Transverse colon (tissue), 3 donors: ENCODE results near the gene GPM6B.

Source experiments
- POLR2A ChIP-seq: fragments of 450-650 bp; IDR thresholded peaks from one replicate; pipeline ENCODE4 v1.6.1; 2016; ENCODE audit warnings: antibody characterized with exemption, mild to moderate bottlenecking, moderate library complexity
- TF ChIP-seq, protein P1 (sequence below), 5 experiments: fragments of 200-600 bp in 3 of 5; fragments of 450-650 bp in 2 of 5; sonication (generic) in 3 of 5; IDR thresholded peaks; 1 replicate in 2 of 5; 2 replicates in 3 of 5; pipeline ENCODE4 v1.5.1; 2016 to 2017; ENCODE audit warnings: antibody characterized with exemption in 5 of 5, inconsistent platforms in 3 of 5, mild to moderate bottlenecking in 2 of 5, moderate library complexity in 1 of 5

DNA sequence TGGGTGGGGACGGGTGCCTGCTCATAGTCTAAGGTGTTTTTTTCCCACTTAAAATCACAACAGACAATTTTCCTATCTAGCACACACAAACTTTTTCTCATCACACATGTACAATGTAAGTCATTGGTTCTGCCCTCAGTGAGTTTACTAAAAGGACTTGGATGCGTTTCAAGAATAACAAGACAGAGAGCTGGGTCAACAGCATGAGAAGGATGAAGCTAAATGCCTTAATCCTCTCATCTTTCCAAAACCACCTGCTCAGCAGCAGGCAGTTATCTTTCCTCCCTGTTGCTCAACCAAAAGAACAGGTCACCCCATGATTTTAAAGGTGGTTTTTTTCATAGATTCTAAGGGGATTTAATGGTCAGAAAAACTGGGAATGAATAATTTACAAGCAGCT lies 42.2 kb downstream of the GPM6B start:
- TF ChIP-seq, protein P1, sequence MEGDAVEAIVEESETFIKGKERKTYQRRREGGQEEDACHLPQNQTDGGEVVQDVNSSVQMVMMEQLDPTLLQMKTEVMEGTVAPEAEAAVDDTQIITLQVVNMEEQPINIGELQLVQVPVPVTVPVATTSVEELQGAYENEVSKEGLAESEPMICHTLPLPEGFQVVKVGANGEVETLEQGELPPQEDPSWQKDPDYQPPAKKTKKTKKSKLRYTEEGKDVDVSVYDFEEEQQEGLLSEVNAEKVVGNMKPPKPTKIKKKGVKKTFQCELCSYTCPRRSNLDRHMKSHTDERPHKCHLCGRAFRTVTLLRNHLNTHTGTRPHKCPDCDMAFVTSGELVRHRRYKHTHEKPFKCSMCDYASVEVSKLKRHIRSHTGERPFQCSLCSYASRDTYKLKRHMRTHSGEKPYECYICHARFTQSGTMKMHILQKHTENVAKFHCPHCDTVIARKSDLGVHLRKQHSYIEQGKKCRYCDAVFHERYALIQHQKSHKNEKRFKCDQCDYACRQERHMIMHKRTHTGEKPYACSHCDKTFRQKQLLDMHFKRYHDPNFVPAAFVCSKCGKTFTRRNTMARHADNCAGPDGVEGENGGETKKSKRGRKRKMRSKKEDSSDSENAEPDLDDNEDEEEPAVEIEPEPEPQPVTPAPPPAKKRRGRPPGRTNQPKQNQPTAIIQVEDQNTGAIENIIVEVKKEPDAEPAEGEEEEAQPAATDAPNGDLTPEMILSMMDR (IDR thresholded peaks at IDR 0.05): no peak
- TF ChIP-seq POLR2A: no peak
